Suppressor macrophage treated with lipopolysaccharide for 1 hour (primary cell): ENCODE results near the gene NPEPL1.
"Not testable (repeated sequence)": the region's sequence is repeated elsewhere in the genome, so short reads cannot be mapped to it uniquely, and the experiment has no call there.

Experiments
- DNase-seq, 3 donors: peaks; one replicate each; pipeline ENCODE4 v3.0.0-alpha.2; 2020 to 2022

Gene NPEPL1, protein sequence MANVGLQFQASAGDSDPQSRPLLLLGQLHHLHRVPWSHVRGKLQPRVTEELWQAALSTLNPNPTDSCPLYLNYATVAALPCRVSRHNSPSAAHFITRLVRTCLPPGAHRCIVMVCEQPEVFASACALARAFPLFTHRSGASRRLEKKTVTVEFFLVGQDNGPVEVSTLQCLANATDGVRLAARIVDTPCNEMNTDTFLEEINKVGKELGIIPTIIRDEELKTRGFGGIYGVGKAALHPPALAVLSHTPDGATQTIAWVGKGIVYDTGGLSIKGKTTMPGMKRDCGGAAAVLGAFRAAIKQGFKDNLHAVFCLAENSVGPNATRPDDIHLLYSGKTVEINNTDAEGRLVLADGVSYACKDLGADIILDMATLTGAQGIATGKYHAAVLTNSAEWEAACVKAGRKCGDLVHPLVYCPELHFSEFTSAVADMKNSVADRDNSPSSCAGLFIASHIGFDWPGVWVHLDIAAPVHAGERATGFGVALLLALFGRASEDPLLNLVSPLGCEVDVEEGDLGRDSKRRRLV

DNA sequence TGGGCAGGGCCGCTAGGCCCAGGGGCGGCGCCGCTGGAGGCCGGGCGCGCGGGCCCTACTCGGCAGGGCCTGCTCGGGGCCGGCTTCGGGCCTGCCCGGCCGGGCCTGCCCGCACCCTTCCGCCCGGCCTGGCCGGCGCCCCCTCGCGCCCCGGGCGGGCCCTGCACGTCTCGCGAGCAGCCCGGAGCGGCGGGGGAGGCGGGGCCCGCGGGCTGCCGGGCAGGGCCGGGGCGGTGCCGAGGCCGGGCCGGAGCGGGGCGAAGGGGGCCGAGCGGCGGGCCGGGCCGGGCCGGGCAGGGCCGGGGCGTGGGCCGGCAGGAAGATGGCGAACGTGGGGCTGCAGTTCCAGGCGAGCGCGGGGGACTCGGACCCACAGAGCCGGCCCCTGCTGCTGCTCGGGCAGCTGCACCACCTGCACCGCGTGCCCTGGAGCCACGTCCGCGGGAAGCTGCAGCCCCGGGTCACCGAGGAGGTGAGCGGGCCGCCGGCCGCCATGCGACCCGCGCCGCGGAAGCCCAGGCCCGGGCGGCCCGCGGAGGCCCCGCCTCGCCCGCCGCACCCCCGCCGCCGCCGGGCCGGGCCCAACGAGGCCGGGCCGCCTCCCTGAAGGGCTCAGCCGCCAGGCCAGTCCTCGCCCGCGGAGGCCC, at the start of gene NPEPL1:
TSS of gene NPEPL1 (plus strand) at position 222 of the 647 bp plus-strand sequence. CDS start at position 323, 101 bp downstream.
- DNase-seq: peak; percentile 87 to 97 (median 93)

DNA sequence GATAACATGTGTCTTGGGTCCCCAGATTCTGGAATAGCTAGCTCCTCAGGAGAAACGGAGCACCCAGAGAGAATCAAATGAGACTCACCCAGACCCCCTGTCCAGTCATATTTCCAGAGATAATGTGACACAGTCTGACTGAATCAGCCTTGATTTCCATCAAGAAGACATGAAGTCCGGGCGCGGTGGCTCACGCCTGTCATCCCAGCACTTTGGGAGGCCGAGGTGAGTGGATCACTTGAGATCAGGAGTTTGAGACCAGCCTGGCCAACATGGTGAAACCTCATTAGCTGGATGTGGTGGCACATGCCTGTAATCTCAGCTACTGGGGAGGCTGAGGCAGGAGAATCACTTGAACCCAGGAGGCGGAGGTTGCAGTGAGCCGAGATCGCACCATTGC, 49.7 kb upstream of the NPEPL1 start:
- not testable (repeated sequence) for DNase-seq

DNA sequence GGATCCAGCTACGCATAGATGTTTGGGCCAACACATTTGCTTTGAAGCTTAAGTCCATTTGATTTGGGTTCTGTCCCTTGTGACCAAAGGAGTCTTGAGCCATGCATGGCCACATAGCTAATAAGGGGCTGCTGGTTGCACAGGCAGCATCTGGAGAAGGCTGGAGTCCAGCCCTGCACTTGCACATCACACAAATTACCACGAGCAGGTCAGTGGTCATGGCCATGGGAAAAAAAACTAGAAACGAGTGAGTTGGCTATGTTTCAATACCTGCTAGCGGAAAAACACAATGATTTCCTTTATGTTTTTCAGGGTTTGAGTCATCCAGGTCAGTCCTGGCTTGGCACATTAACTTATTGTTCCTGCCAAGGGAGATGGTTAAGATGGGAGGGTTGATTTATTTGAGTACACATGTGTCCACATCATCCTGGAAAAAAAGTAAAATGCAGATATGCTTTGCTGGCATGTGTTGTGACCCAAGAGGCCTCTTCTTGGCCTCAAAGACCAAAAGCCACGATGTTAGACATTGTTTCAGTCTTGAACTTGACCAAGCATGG, 47.1 kb upstream of the NPEPL1 start:
- DNase-seq: no peak

- DNase-seq: no peak
Observed at GRCh38 chr20:58646257-58646656, 46.3 kb upstream of the NPEPL1 start.

DNA sequence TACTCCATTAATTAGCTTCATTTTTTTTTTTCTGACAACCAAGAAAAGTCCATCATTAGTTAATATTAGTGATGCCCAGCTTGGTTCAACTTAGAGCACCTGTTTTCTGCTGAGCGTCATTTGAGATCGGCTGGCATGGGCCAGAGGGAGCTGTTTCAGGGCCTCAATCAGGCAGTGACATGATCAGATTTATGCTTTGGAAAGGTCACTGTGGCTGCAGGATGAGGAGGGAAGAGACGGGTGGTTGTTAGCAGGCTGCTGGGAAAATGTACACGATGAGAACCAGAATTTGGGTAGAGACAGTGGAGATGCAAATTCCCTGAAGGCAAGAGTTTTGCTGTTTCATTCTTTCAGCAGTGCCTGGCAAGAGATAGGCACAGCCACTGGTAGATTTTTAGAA, 45.9 kb upstream of the NPEPL1 start:
- DNase-seq: no peak

DNA sequence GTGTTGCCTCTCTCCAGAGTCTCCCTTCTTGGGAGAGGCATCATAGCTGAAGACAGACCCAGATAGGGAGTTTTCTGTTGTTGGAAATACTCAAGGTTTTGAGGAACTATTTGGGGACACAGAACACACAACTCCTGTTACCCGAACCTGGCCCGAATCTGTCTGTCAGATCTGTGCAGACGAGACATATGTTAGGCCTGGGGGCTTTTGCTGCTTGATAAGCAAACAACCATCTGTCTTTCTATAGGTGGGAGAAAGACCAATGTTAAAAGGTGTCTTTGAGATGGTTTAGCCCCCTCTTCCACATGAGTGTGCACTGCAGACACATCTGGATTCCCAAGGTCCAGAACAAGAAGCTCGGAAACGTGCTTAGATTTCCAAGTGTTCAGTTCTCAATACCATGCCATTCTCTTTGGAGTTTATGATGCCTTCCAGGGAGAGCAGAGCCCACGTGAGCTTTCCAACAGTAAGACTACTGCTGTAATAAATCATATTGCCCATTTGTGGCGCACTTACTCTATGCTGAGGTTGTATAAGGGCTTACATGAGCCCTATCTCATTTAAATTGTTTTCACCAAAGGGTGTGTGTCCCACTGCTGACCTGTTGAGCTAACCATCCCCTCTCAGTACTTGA, 45.3 kb upstream of the NPEPL1 start:
- peak in 1 of 3 donors; percentile 30 for DNase-seq

DNA sequence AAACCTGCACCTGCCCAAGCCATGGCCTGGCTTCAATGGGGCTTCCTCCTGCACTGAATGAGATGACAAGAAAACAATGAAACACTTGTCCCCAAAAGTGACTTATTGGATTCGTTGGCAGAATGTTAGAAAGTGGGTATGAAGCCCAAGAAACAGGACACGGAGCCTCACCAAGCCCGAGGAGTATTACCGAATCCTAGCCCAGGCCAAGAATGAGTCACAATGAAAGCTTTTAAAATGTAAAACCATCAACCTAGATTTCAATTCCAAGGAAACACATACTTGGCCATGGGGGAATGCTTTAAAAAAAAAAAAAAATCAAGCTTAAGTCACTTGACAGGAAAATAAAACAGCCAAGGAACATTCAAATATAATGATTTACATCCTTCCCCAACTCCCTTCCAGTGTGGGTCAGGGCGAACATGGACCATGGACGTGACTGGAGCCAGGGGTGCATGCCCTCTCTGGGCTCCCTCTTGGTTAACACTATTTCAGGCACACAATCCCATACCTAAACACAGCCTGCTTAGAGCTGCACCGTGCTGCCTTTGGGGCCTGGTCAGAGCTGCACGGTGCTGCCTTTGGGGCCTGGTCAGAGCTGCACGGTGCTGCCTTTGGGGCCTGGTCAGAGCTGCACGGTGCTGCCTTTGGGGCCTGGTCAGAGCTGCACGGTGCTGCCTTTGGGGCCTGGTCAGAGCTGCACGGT, 44.7 kb upstream of the NPEPL1 start:
- DNase-seq: no peak

DNA sequence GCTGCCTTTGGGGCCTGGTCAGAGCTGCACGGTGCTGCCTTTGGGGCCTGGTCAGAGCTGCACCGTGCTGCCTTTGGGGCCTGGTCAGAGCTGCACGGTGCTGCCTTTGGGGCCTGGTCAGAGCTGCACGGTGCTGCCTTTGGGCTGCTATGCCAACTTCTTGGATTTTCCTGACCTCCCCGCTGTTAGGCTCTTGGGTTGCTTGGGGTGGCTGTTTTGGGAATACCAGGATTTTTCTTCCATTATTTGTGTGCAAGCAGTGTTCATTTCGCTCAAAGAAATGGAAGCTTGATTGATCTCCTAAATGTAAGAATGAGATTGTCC, 44.1 kb upstream of the NPEPL1 start:
- not testable (repeated sequence) for DNase-seq

GRCh38 chr20:58649288-58650180, 43.1 kb upstream of the NPEPL1 start:
- DNase-seq: peak; percentile 24 to 47 (median 26)

DNA sequence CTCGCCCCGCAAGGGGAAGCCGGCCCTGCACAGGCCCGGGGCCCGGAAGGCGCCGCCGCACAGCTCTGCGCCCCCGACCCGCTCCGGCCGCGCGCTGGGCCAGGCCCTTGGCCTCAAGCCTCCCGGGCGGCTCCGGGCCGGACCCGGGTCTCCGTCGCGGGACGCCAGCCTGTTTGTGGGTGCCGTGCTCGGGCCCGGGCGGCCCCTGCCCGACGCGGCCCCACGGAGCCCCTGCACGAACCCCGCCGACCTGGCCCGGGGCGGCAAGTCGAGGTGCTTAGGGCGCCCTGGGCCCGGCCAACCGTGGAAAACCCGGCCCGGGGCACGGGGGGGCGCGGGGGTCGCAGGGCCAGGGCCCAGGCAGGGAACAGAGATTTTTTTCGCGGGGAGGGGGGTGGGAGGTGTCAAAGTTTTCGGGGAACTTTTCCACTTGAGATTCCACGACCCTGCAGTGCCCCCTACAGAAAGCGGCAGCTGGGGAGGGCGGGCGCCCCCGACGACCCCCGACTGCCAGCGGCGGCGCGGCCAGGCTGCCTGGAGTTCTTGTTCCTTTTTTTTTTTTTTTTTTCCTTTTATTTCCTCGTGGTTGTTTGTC, 42.3 kb upstream of the NPEPL1 start:
- peak in 2 of 3 donors; percentile 17 to 48 for DNase-seq

DNA sequence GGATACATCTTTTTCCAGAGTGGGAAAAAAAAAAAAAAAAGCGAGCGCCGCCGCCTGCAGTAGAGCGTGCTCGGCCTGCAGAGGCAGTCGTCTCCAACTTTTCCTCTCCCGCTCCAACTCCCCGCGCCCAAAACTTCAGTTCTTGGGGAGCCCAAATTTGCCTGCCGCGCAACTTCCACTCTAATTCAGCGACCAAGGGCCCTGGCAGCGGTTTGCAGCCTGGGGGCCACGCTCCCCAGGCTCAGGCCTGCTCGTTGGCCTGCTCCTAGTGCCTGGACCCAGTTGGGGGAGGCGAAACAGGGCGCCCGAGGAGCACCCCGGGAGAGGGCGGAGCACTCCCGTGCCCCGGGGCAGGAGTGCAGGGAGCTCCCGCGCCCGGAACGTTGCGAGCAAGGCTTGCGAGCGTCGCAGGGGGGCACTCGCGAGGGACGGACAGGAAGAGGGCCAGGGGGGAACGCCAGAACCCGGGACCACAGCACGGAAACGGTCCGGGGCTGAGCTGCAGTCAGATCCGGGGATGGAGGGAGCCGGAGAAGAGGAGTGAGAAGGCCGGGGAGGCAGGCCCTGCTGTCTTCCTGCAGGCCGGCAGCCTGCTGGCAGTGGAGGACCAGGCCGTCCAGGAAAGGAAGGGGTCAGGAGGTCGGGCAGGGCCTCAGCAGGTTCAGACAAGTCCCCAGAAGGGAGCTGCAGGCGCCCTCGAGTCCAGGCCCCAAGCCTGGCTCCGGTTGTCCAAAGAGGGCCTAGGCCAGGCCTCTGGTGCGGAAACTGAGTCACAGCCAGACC, 41.6 kb upstream of the NPEPL1 start, which contains the start of gene STX16:
TSS of gene STX16 (plus strand) at position 508 of the 783 bp plus-strand sequence. CDS start 724 bp downstream, outside the sequence.
- peak; percentile 94 to 97 (median 96) for DNase-seq

DNA sequence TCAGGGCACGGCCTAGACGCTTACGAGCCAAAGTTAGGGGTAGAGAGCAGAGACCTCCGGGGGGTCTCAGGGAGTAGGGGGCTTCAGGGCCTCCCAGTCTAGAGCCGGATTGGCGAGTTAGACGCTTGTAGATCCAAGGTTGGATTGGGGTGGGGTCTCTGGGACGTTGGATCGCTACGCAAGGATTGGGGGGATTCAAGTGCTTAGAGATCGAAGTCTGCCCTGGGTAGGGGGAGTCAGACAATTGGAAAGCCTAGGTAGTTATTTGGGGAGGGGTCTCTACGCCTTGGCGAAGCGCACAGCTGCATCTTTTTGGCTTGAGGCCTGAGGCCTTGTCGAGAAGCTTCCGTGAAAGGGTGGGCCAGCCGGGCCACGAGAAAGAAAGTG, 41.0 kb upstream of the NPEPL1 start:
- DNase-seq: no peak

DNA sequence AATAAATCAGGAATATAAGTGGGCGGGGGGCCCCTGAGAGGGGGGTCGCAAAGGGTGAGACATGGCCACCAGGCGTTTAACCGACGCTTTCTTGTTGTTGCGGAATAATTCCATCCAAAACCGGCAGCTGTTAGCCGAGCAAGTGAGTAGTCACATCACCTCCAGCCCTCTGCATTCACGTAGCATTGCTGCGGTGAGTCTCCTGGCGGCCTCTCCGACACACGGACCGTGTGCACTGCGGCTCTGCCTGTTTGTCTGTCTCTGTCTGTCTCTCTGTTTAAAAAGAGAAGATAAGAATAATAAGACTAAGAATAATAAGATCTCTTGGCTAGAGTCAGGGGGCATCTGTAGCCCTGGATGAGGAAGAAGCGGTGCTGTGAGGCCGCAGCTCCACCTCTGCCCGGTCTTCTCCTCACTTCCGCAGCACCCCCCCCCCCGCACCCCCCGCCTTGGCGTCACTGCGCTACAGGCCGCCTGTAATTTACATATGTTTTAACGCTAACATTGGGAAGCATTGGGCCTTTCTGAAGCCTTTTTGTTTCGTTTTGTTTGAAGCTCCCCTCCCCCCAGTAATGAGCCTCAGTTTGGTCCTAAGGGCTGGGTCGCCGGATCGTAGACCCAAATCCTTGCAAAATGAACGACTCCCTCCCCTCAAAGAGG, 40.5 kb upstream of the NPEPL1 start:
- peak; percentile 87 to 91 (median 88) for DNase-seq

GRCh38 chr20:58652606-58653294, 39.9 kb upstream of the NPEPL1 start:
- DNase-seq: peak in 2 of 3 donors; percentile 3 to 10

DNA sequence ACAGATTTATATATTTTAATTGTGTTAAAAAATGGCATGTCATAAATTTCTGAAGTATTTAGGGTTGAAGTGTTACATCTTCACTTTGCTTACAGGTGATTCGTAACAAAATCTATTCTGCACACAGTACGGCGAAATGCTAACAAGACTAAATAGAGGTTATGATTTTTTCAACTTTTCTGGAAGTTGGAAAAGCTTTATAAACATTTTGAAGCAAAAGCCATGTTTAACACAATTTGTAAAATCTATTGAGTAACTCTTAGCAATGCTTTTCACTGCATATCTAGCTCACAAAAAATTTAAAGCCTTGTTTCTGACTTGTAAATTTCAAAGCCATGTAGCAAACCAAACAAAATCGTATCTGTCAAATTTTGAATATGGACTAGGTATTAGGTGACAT, 38.3 kb upstream of the NPEPL1 start:
- DNase-seq: no peak

GRCh38 chr20:58655328-58656107, 37.1 kb upstream of the NPEPL1 start:
- DNase-seq: no peak

- no peak for DNase-seq
Observed at GRCh38 chr20:58656831-58657230, 35.8 kb upstream of the NPEPL1 start.

- DNase-seq: no peak
Observed at GRCh38 chr20:58657262-58657661, 35.3 kb upstream of the NPEPL1 start.
